SKM-1 treated with dmso at 0.1 percent for 144 hours (cell line): ENCODE data around the gene SLC1A2.

ENCODE experiments used
- DNase-seq: peaks from one replicate; lab custom pipeline; 2025; ENCODE audit not compliant: unreplicated experiment; lab: John Stamatoyannopoulos, UW

Gene SLC1A2

GRCh38 chr11:35330156-35330889 lies 89.0 kb downstream of the SLC1A2 start:
- DNase-seq: no peak

GRCh38 chr11:35327829-35328228 lies 91.5 kb downstream of the SLC1A2 start:
- DNase-seq: no peak

DNA sequence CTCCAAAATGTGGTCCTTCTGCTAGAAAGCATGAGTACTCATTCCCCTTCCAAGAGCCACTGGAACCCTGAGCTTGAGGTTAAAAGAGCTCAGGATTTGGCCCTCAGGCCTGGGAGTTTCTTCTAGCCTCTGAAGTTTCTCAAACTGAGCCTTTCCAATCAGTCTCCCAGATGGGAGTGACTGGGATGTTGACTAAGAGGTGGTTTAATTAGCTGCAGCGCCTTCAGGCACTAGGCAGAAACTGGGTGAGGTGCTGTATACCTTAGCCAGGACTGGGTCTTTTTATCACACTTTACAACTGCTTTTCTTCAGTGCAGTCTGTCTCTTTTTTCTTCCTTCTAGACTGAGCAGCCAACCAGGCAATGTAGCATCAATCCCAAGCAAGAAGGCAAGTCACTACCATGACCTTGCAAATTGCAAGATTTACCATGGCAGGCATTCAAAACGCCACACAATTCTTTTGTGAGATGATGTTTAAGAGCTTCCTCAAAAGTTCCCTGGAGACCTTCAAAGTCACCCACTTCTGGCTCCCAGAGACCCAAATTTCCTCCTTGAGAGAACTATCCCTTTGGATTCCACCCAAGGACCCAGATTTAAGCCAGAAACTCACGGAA lies 93.0 kb downstream of the SLC1A2 start:
- DNase-seq: no peak

DNA sequence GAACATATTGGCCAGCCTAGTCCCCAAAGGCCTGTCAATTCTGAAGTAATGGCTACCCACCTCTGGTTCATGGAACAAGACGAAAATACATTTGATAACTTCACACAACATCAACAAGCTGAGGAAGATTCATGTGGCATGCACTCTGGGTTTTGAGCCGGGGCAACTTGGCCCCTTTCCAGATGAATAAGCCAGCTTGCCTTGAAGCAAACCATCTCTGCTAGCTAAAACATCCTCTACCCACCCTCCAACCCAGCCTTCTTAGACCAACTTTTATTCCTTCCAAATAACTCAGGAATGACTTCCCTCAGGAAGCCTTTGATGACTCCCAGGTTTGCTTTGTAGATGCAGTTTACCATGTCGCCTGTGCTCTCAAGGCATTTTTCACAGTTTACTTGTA lies 94.4 kb downstream of the SLC1A2 start:
- no peak for DNase-seq

- DNase-seq: no peak
These were observed 95.0 kb downstream of the SLC1A2 start for GRCh38 chr11:35324183-35324886.

DNA sequence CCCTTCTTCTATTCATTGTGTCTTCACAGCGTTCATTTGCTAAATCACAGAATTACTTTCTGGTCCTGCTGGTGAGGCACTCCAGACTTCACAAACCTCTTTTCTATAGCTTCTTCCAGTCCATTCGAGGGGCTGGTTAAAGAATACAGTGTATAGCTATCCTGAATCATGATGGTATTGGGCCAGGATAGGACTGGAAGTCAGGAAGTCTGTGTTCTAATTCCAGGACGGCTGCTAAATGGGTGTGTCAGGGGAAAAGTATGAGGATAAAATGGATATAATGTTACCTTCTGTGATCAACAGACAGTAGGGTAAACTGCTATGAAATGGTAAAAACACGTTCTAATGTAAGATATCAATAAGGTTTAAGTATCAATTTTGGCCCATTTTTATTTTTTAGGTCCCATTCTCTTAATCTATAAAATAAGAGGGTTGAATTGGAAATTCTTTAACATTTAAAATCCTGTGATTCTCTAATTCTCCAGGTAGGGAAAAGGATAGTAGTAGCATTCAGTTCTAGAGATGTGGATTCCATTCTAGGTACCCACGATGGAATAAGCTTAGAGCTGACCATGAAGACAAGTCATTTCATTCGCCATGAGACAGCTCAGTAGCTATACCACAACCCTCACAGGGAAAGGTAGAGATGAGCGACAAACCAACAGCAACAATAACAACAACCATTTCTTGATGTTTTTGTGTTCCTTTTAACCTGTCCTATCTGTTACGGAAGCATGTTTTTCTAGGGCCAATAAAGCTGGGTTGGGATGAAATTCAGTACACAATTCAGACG lies 96.1 kb downstream of the SLC1A2 start:
- no peak for DNase-seq

DNA sequence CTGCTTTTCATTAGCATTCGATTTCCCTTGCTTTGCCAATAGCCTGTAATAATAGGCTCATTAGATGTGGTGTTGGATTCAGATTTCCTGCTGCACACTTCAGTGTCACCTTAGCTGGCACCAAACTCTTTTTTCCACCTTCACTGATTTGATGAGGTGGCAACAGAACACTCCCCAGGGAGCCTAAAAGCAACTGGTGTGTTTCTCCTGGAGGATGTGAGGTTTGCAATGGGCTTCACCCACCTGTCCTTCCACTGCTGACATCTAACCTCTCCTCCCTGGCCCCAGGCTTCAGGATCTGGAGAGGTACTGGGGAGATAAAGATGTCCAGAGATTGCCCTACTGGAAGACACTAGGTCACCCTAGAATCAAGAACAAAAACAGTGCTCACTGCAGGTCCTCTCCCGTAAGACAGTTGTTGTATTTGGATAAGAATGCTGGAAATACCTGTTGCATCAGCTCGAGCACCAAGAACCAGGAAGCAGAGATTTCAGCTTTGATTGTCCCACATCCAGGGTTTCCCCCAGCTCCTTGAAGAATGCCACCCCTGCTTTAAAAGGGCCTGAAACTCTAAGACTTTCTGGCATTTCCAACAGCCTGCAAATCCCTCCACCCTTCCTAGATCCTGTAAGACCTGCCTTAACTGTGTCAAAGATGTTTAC lies 96.9 kb downstream of the SLC1A2 start:
- DNase-seq: no peak

DNA sequence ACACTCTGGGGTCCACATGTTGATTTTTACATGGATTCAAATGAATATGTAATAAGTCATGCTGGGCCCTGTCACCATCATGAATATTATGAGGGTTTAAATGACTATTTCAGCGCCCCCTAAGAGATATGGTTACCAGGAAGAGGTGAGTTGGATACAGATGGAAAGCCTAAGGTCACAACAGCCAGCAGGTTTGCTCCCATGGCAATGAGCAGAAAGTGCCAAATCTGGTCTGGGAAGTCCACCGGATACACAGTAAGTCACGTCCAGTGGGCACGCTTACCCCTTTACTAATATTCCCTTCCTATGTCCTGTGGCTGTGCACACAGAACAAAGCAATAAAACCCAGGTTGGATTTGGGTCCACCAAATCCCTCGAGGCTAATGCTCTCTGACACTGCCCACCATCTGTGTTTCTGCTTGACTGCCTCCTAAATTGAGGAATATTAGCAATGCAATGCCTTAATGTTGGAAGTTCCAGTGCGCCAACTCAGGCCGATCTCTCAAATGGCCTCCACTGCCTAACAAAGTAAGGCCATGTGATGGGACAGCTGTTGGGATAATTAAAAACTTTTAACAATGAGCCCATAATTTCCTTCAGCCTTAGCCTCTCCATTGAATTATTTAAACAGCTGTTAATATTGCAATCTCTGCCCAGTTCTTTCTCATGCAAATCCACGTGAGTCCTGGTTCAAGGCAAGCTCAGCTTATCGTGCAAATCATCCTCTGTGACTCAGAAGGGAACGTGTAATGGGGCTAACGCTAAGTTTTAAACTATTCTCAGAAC lies 97.6 kb downstream of the SLC1A2 start:
- no peak for DNase-seq

DNA sequence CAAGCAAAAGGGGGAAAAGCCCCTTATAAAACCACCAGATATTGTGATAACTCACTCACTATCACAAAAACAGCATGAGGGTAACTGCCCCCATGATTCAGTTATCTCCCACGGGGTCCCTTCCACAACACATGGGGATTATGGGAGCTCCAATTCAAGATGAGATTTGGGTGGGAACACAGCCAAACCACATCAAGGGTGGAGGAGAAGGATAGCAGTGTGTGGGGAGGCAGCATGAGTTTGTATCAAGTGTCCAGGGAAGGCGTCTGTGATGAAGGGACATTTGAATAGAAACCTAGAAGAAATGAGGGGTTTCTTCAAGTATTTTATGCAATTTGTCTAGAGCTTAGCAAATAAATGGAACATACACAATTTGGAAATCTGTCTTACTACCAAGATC lies 98.2 kb downstream of the SLC1A2 start:
- no peak for DNase-seq

DNA sequence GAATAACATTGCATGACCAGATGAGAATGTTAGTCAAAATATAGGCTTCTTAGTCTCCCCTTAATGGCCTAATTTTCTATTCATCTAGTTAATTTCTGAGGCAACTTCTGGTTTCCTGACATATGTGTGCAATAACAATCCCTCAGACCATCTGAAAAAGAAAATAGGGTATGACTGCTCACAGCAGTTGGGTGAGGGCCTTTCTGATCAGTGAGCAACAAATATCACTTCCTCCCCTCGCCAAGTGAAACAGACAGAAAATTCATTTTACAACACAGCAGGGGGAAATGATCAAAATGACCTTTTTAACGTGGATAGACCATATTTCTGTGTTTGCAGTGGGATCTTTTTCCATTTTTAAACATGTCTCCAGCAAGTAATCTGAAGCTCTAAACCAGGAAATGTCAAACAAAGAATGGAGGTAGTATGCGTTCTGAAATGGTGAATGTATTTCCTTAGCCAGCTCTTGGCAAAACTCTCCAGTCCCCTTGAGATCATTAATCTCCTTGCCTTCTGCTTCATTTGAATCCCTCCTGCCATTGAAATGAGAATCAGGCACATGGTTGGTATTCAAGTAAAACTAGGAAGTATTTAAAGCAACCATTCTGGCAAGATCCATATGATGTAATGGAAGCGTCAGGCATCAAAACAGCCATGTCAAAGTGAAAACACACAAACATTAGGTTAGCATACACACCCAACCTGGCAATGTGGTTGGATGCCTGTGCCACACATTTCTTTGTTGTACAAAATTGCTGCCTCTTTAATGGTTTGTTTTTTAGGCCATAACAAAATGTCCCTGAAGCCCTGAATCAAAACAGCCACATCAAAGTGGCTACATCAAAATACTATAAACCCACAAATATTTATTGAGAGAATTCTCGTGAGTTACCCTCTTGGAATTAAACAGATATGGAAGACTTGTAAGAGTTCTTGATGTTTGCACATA lies 100.1 kb downstream of the SLC1A2 start:
- DNase-seq: no peak

GRCh38 chr11:35318309-35318708 lies 101.0 kb downstream of the SLC1A2 start:
- DNase-seq: no peak

GRCh38 chr11:35317253-35317652 lies 102.1 kb downstream of the SLC1A2 start:
- DNase-seq: no peak

- no peak for DNase-seq
These were observed 103.2 kb downstream of the SLC1A2 start for GRCh38 chr11:35316161-35316560.

DNA sequence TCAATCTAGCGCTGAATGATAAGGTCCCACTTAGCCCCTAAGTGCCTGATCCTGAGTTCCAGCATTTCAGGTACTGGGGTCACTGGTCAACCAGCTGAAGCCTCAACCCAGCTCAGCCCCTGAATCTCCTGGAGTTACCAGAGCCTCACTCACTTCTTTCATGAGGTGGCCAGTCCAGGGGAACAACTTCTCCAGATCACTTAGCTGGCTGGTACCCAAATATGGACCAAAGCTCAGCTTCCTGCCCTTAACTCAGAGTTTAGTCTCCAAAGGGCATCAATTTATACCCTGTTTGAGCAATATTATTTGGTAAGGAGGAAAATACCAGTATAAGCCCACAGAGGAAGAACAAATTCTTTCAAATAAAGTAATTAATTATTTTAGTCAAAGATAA lies 105.6 kb downstream of the SLC1A2 start:
- DNase-seq: no peak

- DNase-seq: peak; percentile 91
These were observed 106.1 kb downstream of the SLC1A2 start for GRCh38 chr11:35313066-35313759.

DNA sequence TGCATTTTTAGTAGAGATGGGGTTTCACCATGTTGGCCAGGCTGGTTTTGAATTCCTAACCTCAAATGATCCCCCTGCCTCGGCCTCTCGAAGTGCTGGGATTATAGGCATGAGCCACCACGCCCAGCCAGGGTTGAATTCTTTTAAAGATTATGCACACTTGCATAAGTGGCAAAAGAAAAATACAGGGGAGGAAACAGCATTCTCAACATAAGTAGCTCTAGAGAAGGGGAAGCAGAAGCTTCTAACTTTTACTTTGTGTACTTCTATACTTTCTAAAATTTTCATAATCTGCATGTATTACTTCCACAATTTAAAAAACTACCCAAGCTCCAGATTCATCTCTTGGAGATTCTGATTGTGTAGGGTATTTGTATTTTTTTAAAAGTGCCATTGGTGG lies 108.0 kb downstream of the SLC1A2 start:
- DNase-seq: no peak

GRCh38 chr11:35308157-35308556 lies 111.2 kb downstream of the SLC1A2 start:
- peak; percentile 75 for DNase-seq

GRCh38 chr11:35307221-35307621 lies 112.1 kb downstream of the SLC1A2 start:
- DNase-seq: no peak
